Heart left ventricle (tissue), 13 donors: Measurements from ENCODE around the gene RASSF5.

Experiments used
- POLR2A ChIP-seq, 2 donors: fragments of 450-650 bp; IDR thresholded peaks; one replicate each; pipeline ENCODE4 v1.6.1; 2017; ENCODE audit warnings: antibody characterized with exemption in 2 of 2, mild to moderate bottlenecking in 2 of 2, moderate library complexity in 2 of 2
- TF ChIP-seq, protein P1 (sequence below), 12 donors: fragments of 200-600 bp; sonication (generic) in 4 of 12; IDR thresholded peaks; one replicate each; pipeline versions ENCODE4 v1.5.0 to v1.8.0; 2018 to 2022; ENCODE audit warnings: antibody characterized with exemption in 12 of 12, mild to moderate bottlenecking in 5 of 12
- donor health status: ischemic (EF 13 %, LVEDD 7.1; RV severe dilation, severe dysfunction).
- donor health status: DM: no; HTN: yes; CAD: no.
- donor health status: DM: no; HTN: no; CAD: no.
- donor health status: ischemic (EF 25% LVEDD 6.9; RV normal size, moderate dysfunction).
- donor health status: ischemic (EF 25% LVEDD 5.7; RV mildly dilated, moderate dysfunction).
- donor health status: ischemic (EF 35%, LVEDD 5.7; RV mildly dilated, moderate dysfunction).
- donor health status: nonischemic (EF 11% LVEDD 7.7; RV severe dilation, severe dysfunction).
- donor health status: DM: yes; HTN: yes; CAD: no.
- donor health status: PGD.
- donor health status: ischemic (EF 29% LVEDD 5.4; RV normal size, mild dysfunction).
- donor health status: nonischemic (EF 23%, LVEDD 6.1; RV moderate dilation, normal function).

DNA sequence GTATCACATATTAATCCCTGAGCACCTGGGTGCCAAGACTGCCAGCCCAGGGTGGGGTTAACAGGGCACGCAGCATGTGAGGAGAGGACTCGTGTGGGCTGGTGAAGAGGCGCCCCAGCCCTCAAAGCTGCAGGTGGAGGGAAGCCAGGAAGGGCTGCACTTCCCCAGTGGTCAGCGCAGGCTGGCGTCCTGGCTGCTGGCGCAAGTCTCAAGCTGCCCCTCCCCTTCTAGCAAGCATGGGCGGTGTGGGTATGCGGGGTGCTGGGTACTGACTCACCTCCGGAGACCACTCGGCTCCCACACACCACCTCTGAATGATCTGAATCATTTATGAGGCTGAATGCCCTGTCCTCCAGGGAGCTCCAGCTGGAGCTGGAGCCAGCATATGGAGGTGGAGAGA is 60.9 kb downstream of the RASSF5 start:
- TF ChIP-seq, protein P1, sequence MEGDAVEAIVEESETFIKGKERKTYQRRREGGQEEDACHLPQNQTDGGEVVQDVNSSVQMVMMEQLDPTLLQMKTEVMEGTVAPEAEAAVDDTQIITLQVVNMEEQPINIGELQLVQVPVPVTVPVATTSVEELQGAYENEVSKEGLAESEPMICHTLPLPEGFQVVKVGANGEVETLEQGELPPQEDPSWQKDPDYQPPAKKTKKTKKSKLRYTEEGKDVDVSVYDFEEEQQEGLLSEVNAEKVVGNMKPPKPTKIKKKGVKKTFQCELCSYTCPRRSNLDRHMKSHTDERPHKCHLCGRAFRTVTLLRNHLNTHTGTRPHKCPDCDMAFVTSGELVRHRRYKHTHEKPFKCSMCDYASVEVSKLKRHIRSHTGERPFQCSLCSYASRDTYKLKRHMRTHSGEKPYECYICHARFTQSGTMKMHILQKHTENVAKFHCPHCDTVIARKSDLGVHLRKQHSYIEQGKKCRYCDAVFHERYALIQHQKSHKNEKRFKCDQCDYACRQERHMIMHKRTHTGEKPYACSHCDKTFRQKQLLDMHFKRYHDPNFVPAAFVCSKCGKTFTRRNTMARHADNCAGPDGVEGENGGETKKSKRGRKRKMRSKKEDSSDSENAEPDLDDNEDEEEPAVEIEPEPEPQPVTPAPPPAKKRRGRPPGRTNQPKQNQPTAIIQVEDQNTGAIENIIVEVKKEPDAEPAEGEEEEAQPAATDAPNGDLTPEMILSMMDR (IDR thresholded peaks at IDR 0.05): no peak
- no peak for TF ChIP-seq POLR2A (IDR thresholded peaks at IDR 0.05)
